Upper lobe of left lung (tissue), 4 donors: ENCODE data around the gene MRPL19.
"Not testable (repeated sequence)": the region's sequence is repeated elsewhere in the genome, so short reads cannot be mapped to it uniquely, and the experiment has no call there.

ENCODE experiments used
- CTCF ChIP-seq, 6 experiments: fragments of 450-650 bp in 4 of 6; fragments of 200-600 bp in 2 of 6; sonication (generic) in 2 of 6; IDR thresholded peaks; one replicate each; pipeline ENCODE4 v1.5.1; 2016 to 2019; ENCODE audit warnings: antibody characterized with exemption in 6 of 6
- POLR2A ChIP-seq, 4 donors: fragments of 450-650 bp; IDR thresholded peaks; one replicate each; pipeline ENCODE4 v1.5.1; 2016 to 2017; ENCODE audit warnings: antibody characterized with exemption in 4 of 4, mild to moderate bottlenecking in 2 of 4

- TF ChIP-seq CTCF, POLR2A (IDR thresholded peaks at IDR 0.05): not testable (repeated sequence)
These were observed 28.8 kb downstream of the MRPL19 start for GRCh38 chr2:75675423-75675822.
